ENCODE data around the gene PLA2G2D.

DNA sequence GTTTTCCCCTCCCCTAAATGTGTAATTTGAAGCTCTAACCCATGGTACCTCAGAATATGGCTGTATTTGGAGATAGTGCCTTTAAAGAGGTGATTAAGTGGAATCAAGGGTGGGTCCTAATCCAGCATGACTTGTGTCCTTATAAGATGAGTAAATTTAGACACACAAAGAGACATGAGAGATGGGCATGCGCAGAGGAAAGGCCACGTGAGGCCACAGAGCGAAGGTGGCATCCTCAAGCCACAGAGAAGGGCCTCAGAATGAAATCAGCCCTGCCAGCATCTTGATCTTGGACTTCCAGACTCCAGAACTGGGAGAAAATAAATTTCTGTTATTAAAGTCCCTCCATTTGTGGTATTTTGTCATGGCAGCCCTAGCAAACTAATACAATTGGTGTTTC is 16.9 kb upstream of the PLA2G2D start:
- TF ChIP-seq, protein P1, sequence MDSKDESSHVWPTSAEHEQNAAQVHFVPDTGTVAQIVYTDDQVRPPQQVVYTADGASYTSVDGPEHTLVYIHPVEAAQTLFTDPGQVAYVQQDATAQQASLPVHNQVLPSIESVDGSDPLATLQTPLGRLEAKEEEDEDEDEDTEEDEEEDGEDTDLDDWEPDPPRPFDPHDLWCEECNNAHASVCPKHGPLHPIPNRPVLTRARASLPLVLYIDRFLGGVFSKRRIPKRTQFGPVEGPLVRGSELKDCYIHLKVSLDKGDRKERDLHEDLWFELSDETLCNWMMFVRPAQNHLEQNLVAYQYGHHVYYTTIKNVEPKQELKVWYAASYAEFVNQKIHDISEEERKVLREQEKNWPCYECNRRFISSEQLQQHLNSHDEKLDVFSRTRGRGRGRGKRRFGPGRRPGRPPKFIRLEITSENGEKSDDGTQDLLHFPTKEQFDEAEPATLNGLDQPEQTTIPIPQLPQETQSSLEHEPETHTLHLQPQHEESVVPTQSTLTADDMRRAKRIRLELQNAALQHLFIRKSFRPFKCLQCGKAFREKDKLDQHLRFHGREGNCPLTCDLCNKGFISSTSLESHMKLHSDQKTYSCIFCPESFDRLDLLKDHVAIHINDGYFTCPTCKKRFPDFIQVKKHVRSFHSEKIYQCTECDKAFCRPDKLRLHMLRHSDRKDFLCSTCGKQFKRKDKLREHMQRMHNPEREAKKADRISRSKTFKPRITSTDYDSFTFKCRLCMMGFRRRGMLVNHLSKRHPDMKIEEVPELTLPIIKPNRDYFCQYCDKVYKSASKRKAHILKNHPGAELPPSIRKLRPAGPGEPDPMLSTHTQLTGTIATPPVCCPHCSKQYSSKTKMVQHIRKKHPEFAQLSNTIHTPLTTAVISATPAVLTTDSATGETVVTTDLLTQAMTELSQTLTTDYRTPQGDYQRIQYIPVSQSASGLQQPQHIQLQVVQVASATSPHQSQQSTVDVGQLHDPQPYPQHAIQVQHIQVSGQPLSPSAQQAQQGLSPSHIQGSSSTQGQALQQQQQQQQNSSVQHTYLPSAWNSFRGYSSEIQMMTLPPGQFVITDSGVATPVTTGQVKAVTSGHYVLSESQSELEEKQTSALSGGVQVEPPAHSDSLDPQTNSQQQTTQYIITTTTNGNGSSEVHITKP (IDR thresholded peaks at IDR 0.05; ENCODE audit: partially characterized antibody), result no peak
- TF ChIP-seq, protein P2, sequence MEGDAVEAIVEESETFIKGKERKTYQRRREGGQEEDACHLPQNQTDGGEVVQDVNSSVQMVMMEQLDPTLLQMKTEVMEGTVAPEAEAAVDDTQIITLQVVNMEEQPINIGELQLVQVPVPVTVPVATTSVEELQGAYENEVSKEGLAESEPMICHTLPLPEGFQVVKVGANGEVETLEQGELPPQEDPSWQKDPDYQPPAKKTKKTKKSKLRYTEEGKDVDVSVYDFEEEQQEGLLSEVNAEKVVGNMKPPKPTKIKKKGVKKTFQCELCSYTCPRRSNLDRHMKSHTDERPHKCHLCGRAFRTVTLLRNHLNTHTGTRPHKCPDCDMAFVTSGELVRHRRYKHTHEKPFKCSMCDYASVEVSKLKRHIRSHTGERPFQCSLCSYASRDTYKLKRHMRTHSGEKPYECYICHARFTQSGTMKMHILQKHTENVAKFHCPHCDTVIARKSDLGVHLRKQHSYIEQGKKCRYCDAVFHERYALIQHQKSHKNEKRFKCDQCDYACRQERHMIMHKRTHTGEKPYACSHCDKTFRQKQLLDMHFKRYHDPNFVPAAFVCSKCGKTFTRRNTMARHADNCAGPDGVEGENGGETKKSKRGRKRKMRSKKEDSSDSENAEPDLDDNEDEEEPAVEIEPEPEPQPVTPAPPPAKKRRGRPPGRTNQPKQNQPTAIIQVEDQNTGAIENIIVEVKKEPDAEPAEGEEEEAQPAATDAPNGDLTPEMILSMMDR (IDR thresholded peaks at IDR 0.05 in 2 of 3, conservative IDR thresholded peaks at IDR 0.05 in 1 of 3; ENCODE audit: insufficient read depth in 2 of 3, low read depth in 1 of 3, low read length in 3 of 3), result no peak
- no peak for TF ChIP-seq ZKSCAN3 (CRISPR knock-in tag; IDR thresholded peaks at IDR 0.05)
- TF ChIP-seq SRSF1 (IDR thresholded peaks at IDR 0.05; ENCODE audit: low read depth, low read length), result no peak
